ENCODE results near the gene UBE2H.

- TF ChIP-seq CTCF (IDR thresholded peaks at IDR 0.05 in 8 of 11, conservative IDR thresholded peaks at IDR 0.05 in 3 of 11) (peak in 10 of 11 experiments; percentile 29 to 100 (median 98)), POLR2AphosphoS5 (IDR thresholded peaks at IDR 0.05) (peak in 2 of 3 donors; percentile 29 to 77), POLR2A (IDR thresholded peaks at IDR 0.05) (no peak)
These were observed 127.4 kb downstream of the UBE2H start for GRCh38 chr7:129825209-129825970.

Data from spleen (tissue), 7 donors.